ENCODE data around the gene ARHGAP31.
"Not testable (repeated sequence)": the region's sequence is repeated elsewhere in the genome, so short reads cannot be mapped to it uniquely, and the experiment has no call there.

The ARHGAP31 gene

GRCh38 chr3:119362010-119362409 lies 67.8 kb downstream of the ARHGAP31 start:
- TF ChIP-seq, protein P1, sequence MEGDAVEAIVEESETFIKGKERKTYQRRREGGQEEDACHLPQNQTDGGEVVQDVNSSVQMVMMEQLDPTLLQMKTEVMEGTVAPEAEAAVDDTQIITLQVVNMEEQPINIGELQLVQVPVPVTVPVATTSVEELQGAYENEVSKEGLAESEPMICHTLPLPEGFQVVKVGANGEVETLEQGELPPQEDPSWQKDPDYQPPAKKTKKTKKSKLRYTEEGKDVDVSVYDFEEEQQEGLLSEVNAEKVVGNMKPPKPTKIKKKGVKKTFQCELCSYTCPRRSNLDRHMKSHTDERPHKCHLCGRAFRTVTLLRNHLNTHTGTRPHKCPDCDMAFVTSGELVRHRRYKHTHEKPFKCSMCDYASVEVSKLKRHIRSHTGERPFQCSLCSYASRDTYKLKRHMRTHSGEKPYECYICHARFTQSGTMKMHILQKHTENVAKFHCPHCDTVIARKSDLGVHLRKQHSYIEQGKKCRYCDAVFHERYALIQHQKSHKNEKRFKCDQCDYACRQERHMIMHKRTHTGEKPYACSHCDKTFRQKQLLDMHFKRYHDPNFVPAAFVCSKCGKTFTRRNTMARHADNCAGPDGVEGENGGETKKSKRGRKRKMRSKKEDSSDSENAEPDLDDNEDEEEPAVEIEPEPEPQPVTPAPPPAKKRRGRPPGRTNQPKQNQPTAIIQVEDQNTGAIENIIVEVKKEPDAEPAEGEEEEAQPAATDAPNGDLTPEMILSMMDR (IDR thresholded peaks at IDR 0.05; ENCODE audit: insufficient read depth, missing control alignments), result no peak
- FAIRE-seq (no peak), DNase-seq (ENCODE audit: insufficient read length, low spot score) (no peak)

DNA sequence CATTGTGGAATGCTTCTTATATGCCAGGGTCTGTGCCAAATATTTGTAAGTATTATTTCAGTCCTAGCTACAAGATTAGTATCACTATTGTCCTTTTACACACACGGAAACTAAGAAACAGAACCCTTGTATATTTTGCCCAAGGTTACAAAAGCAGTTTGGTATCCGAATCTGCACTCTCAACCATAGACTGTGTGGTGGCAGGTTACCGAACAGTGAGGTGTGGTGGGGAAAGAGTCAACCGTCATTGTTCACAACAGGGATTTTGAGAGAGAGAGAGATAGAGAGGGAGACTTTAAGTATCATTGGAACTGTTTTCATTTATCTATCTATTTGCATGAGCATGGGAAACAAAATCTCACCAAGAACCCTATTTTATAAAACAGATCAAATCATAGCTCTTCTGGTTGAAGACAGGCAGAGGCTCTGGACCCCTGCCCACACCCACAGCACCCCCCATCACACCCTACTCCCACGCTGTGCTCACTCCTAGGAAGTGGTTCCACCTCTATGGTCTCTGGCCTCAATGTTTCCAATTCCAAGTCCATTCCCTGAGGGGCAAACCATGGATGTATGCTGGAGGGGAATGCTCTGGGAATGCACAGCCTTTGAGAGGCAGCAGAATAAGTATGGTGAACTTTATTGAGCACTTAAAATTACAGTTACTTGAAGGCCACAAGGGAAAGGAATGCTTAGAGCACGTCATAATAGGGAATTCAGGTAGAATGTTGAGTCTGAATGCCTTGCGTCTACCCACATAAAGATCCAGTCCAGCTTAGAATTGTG lies 69.0 kb downstream of the ARHGAP31 start:
- TF ChIP-seq, protein P1 (IDR thresholded peaks at IDR 0.05; ENCODE audit: insufficient read depth, missing control alignments), result no peak
- no peak for DNase-seq (ENCODE audit: insufficient read length, low spot score)
- FAIRE-seq, result no peak

DNA sequence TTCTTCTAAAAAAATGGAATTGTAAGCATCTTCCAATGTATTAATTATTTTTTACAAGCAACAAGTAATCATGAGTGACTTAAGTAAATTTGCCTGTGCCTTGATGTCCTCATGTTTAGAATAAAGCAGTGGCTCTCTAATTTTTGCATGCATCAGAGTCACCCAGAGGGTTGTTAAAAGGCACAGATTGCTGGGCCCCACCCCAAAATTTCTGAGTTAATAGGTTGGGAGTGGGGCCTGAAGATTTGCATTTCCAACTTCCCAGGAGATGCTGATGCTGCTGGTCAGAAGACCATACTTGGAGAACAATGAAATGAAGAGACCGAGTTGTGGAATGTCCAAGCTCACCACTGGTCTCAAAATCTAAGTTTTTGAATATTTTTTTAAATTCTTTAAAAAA lies 70.2 kb downstream of the ARHGAP31 start:
- FAIRE-seq, result no peak
- TF ChIP-seq, protein P1 (IDR thresholded peaks at IDR 0.05; ENCODE audit: insufficient read depth, missing control alignments), result no peak
- no peak for DNase-seq (ENCODE audit: insufficient read length, low spot score)

DNA sequence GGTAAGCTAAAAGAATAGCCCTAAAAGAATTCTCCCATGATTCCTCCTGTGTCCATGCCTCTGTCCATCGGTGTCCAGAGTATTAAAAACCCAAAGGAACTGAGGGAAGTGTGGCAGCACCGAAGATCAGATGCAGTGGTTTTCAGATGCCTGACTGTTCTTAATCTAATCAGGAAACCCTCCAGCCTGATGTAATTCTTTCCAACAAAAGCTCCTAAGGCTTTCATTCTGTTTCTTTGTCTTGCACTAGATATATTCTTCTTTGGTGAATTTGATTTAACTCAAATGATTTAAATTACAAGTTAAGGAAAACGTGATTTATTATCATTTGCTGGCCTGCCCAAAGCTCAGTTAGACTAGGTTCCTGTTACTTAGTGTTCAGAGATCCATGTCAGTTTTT lies 71.2 kb downstream of the ARHGAP31 start:
- TF ChIP-seq, protein P1 (IDR thresholded peaks at IDR 0.05; ENCODE audit: insufficient read depth, missing control alignments), result no peak
- no peak for FAIRE-seq
- DNase-seq (ENCODE audit: insufficient read length, low spot score), result no peak

DNA sequence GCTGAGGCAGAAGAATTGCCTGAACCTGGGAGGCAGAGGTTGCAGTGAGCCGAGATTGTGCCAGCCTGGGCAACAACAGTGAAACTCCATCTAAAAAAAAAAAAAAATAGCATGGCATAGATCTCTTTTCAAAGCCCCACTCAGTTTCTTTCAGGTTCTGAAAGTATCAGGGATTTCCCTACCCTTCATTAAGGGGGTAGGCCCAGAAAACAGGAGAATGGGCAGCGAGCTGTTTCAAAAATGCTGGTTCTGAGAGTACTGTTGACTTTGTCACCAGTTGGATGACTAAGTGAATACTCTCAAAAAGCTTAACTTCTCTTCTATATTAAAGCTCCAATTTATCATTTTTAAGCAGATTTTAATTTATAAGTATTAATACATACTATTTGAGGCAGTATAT lies 72.8 kb downstream of the ARHGAP31 start:
- no peak for DNase-seq (ENCODE audit: insufficient read length, low spot score)
- no peak for FAIRE-seq
- TF ChIP-seq, protein P1 (IDR thresholded peaks at IDR 0.05; ENCODE audit: insufficient read depth, missing control alignments), result no peak

DNA sequence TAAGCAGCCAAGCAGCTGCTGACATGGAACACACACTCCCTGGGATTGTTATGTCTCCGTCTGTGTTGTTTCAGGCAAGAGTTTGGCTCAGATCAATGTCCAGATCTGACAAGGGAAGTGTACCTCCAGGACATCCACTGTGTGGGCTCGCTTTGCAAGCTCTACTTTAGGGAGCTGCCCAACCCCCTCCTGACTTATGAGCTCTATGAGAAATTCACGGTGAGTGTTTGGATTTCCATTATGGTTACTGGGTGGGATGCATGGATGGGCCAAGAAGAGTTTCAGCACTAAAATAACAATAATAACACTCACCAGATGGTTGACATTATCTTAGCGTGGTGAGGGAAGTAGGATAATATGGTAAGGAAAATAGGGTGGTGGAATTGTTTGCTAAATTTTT lies 74.1 kb downstream of the ARHGAP31 start:
- TF ChIP-seq, protein P1 (IDR thresholded peaks at IDR 0.05; ENCODE audit: insufficient read depth, missing control alignments), result no peak
- no peak for DNase-seq (ENCODE audit: insufficient read length, low spot score)
- no peak for FAIRE-seq

- not testable (repeated sequence) for DNase-seq (ENCODE audit: insufficient read length, low spot score); FAIRE-seq
These were observed 77.6 kb downstream of the ARHGAP31 start for GRCh38 chr3:119371786-119372185.
